Measurements from ENCODE around the gene MRPS12. TPM values are rescaled to one million over a fixed set of nuclear protein-coding genes. Genes with fewer than 3 reads are reported as not detected.

Gene MRPS12
- polyA plus RNA-seq, 12 donors = 13.6 to 26.5 (median 14.8) TPM; not detected in 1

GRCh38 chr19:38907227-38907626, 23.5 kb upstream of the MRPS12 start:
- no peak for DNase-seq

GRCh38 chr19:38907670-38908069, 23.1 kb upstream of the MRPS12 start:
- DNase-seq = no peak

GRCh38 chr19:38908911-38909310, 21.8 kb upstream of the MRPS12 start:
- no peak for DNase-seq

GRCh38 chr19:38910488-38910887, 20.3 kb upstream of the MRPS12 start:
- no peak for DNase-seq

- no peak for DNase-seq
Measured at GRCh38 chr19:38911388-38912001, 19.2 kb upstream of the MRPS12 start.

GRCh38 chr19:38912600-38913514, 17.9 kb upstream of the MRPS12 start:
- no peak for DNase-seq

- DNase-seq = no peak
Measured at GRCh38 chr19:38913958-38914357, 16.8 kb upstream of the MRPS12 start.

- no peak for DNase-seq
Measured at GRCh38 chr19:38915329-38916321, 15.1 kb upstream of the MRPS12 start.

GRCh38 chr19:38917516-38917915, 13.2 kb upstream of the MRPS12 start:
- DNase-seq = no peak

- DNase-seq = no peak
Measured at GRCh38 chr19:38917921-38918491, 12.7 kb upstream of the MRPS12 start.

- no peak for DNase-seq
Measured at GRCh38 chr19:38918526-38918925, 12.2 kb upstream of the MRPS12 start.

- DNase-seq = no peak
Measured at GRCh38 chr19:38919837-38920601, 10.7 kb upstream of the MRPS12 start.

- DNase-seq = no peak
Measured at GRCh38 chr19:38920602-38921419, 9.9 kb upstream of the MRPS12 start.

GRCh38 chr19:38921420-38922274, 9.1 kb upstream of the MRPS12 start:
- DNase-seq = no peak

GRCh38 chr19:38922482-38922881, 8.3 kb upstream of the MRPS12 start:
- DNase-seq = no peak

- no peak for DNase-seq
Measured at GRCh38 chr19:38924388-38924787, 6.4 kb upstream of the MRPS12 start.

- DNase-seq = no peak
Measured at GRCh38 chr19:38928391-38929001, 2.2 kb upstream of the MRPS12 start.

All from muscle of arm (tissue), 12 donors.